NCI-H2029 treated with DMSO at 0.1 percent for 48 hours (cell line): ENCODE measurements around the gene SRPK2.
"Not testable (repeated sequence)": the region's sequence is repeated elsewhere in the genome, so short reads cannot be mapped to it uniquely, and the experiment has no call there.

Source experiments
- DNase-seq: peaks from one replicate; lab custom pipeline; 2025; lab: John Stamatoyannopoulos, UW

The SRPK2 gene

DNA sequence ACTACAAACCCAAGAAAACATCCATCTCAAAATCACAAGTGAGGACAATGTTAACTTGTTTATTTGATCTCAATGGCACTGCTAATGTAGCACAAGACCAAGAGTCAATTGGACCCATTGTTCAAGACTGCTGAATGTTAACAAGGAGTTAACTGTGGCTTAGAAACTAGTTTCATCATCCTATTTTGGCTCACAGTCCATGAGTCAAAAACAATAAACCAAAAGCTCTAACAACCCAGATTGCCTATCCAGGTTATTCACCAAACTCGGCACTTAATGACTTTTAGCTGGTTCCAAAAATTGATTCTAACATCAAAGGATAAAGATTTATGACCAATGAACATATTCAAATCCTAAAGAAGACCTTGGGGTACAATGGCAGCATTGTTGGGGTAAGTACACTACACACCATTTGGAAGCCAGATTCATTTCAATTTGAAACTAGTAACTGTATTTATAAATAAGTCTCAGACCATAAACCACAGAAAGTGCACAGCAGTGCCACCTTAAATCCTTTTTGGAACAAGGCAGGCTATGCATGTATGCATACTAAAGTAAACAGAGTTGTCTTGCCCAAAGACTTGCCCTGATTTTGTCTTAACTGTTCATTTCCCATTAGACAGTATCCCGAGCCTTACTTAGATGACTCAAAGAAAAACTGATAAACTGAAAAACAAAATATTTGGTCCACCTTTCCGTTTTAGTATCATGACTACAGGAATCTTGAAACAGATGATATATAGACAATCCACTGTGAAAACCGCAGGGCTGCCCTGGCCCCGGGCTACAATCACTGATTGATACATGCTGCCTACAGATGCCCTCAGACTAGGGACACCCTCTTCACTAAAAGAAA lies 84.5 kb downstream of the SRPK2 start:
- no peak for DNase-seq

DNA sequence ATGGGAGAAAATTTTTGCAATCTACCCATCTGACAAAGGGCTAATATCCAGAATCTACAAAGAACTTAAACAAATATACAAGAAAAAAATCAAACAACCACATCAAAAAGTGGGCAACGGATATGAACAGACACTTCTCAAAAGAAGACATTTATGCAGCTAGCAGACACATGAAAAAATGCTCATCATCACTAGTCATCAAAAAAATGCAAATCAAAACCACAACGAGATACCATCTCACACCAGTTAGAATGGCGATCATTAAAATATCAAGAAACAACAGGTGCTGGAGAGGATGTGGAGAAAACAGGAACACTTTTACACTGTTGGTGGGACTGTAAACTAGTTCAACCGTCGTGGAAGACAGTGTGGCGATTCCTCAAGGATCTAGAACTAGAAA lies 88.1 kb downstream of the SRPK2 start:
- not testable (repeated sequence) for DNase-seq

DNA sequence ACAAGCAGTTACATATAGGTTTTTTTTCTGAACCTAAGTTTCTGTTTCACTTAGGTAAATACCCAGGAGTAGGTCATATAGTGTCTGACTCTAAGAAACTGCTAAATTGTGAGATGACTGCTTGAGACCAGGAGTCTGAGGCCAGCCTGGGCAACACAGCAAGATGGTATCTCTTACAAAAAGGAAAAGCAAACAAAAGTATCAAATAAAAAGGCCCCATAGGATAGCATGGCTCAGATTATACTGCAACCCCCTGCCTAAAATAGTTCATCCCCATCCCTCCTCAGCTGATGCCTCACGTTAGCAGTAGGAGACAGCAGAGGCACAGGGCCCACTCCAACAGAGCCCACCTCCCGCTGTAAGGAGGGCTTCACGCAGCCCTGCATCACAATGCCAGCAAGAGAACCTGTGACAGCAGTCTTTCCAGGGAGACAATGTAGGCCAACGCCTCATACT lies 90.3 kb downstream of the SRPK2 start:
- no peak for DNase-seq

DNA sequence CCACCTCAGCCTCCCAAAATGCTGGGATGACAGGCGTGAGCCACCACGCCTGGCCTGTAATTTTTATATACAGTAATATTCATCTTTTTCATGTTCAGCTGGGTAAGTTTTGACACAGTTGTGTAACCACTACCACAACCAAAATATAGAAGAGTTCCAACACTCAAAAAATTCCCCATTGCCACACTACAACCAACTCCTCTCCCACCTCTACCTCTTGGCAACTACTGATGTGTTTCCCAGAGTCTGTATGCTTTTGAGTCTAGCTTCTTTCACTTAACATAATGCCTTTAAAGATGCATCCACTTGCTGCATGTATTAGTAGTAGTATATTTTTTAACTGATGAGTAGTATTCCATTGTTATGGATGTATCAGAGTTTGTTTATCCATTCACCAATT lies 90.7 kb downstream of the SRPK2 start:
- no peak for DNase-seq

DNA sequence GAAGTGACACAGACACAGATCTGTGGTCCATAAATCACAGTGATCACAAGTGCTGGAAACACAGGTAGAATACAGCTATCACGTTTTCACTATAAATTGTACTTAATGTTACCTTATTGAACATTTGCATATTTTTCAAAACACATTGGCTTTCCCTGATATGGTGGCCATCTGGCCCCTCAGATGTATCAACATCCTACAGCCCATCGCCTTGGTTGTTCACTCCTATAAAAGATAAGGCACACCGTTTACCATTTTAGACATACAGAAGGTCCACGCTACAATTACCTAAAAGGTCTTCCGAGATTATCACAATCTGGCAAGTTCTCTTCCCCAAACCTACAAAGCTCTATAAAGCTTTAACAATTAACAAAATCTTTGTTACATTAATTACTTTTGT lies 91.4 kb downstream of the SRPK2 start:
- no peak for DNase-seq

DNA sequence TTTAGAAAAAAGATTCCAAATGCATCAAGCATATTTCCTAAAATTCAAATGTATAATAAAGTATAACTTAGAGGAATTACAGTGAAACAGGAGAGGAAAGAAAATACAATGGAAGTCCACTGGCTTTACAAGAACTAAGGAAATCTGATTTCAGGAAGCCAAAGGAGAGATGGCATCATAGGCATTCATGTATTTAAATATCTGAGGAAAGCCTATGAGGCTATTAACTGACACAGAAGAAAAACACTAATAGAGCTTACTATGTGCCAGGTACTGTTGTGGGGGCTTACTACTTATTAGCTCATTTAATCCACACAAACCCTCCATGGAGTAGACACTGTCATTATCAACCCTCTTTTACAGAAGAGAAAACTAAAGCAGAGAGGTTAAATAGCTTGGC lies 92.2 kb downstream of the SRPK2 start:
- DNase-seq = no peak

DNA sequence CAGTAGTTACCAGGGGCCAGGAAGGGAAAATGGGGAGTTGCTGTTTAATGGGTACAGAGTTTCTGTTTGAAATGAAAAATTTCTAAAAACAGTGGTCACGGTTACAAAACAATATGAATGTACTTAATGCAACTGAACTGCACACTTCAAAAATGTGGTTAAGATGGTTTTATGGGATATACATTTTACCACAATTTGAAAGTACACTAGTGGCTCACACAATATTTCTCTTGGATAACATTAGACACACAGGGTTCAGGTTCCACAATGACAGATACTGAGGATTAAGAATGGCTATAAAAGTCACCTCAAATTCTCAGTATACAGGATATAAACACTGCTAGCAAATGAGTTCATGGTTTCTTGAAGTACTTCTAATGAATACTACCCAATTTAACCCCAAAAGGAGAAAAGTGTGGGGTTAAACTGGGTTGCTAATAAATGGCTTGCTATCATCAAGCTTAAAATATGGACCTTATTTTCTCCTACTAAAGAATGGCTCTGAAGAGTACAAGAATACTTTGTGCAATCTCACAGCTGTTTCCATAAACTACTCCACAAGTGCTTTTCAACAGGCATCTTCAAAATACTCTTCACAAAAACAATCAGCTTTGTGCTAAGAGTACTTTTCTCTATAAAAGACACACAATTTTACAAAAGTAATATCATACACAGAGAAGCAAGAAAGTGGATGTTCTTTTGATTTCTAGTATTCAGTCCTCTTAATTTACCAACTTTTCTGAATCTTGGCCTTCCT lies 92.9 kb downstream of the SRPK2 start:
- no peak for DNase-seq

DNA sequence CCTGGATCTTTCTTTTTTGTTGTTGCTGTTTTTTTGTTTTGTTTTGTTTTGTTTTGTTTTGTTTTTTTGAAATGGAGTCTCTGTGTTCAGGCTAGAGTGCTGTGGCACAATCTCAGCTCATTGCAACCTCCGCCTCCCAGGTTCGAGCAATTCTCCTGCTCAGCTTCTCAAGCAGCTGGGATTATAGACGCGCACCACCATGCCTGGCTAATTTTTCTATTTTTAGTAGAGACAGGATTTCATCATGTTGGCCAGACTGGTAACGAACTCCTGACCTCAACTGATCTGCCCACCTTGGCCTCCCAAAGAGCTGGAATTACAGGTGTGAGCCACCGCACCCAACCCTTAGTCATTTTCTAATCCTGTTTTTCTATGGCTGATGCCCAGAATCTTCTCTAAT lies 94.2 kb downstream of the SRPK2 start:
- not testable (repeated sequence) for DNase-seq

DNA sequence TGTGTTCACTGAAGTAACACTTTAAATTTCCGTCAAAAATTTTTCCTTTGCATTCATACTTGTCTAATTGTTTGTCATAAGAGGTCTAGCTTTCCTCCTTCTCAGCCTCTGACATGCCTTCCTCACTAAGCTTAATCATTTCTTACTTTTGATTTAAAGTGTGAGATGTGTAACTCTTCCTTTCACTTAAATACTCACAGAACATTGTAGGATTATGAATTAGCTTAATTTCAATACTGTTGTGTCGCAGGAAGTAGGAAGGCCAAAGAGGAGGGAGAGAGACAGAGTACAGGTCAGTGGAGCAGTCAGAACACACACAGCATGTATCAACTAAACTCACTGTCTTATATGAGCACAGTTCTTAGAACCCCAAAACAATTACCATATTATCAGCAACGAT lies 99.0 kb downstream of the SRPK2 start:
- no peak for DNase-seq

DNA sequence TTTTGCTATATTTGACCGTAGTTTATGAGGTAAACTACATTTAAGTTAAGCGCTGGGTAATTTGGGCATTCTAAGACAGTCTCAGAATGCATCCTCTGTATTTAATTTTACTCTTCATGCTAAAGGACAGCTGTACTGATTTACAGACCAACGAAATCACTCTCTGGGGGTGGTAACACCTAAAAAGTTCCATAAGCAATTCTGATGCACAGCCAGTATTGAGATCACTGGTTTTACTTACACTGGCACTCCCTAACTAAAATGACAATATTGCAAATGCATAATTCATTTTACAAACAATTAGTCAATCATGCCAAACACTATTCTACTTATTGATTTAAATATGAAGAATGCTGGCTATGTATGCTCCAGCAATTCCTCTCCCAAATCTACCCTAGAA lies 102.3 kb downstream of the SRPK2 start:
- no peak for DNase-seq

DNA sequence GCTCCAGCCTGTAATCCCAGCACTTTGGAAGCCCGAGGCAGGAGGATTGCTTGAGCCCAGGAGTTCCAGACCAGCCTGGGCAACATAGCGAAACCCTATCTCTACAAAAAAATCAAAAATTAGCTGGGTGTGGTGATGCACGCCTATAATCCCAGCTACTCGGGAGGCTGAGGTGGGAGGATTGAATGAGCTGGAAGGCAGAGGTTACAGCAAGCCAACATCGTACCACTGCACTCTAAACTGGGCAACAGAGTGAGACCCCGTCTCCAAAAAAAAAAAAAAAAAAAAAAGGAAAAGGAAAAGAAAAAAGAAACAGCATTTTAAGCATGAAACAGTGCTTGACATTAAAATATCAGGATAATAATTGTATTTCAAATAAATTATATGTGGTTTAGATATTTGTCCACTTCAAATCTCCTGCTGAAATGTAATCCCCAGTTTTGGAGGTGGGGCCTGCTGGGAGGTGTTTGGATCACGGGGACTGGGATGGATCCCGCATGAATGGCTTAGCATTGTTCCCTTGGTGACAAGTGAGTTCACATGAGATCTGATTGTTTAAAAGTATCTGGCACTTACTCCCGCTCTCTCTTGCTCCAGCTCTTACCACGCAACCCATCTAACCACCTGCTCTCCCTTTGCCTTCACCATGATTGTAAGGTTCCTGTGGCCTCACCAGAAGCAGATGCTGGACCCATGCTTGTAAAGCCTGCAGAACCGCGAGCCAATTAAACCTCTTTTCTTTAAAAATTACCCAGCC lies 103.4 kb downstream of the SRPK2 start:
- DNase-seq = no peak

DNA sequence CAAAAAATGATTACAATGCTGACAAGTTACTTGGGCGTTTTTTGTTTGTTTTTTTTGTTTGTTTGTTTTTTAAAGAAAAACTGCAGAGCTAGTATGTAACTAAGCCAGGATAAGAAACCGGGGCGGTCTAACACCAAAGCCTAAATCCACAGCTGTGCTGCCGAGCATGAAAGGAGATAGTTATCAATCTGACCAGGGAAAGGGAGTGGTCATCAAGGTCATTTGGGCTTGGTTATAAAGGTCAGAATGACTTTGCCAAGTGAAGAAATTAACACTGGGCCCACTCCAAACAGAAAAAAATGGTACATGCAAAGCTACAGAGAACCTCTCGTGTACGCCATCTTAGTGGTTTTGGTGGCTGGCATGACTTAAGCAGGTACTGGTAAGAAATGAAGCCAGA lies 104.7 kb downstream of the SRPK2 start:
- no peak for DNase-seq

DNA sequence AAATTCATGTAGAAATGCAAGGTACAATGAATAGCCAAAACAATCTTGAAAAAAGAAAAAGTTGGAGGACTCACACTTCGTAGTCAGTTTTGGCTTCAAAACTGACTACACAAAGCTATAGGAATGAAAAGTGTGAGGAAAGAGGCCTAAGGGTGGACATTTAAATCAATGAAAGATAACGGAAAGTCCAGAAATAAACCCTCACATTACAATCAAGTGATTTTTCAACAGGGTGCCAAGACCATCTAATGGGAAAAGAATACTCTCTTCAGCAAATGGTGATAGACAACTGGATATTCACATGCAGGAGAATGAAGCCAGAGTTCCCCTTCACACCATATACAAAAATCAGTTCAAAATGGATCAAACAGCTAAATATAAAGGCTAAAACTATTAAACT lies 106.8 kb downstream of the SRPK2 start:
- no peak for DNase-seq

DNA sequence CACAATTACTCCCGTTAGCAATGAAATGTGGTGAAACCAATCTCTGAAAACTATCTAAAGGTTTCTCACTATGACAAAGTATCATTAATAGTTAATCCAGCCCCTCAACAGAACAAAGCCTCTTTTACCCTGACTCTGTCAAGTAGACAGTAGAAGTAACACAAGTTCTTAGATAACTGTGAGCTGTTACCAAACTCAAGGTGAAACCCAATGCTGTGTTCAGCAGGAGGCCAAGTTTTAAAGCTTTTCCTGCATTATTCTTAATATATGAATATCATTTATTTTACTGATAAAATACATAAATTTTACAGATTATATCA lies 109.1 kb downstream of the SRPK2 start:
- no peak for DNase-seq

DNA sequence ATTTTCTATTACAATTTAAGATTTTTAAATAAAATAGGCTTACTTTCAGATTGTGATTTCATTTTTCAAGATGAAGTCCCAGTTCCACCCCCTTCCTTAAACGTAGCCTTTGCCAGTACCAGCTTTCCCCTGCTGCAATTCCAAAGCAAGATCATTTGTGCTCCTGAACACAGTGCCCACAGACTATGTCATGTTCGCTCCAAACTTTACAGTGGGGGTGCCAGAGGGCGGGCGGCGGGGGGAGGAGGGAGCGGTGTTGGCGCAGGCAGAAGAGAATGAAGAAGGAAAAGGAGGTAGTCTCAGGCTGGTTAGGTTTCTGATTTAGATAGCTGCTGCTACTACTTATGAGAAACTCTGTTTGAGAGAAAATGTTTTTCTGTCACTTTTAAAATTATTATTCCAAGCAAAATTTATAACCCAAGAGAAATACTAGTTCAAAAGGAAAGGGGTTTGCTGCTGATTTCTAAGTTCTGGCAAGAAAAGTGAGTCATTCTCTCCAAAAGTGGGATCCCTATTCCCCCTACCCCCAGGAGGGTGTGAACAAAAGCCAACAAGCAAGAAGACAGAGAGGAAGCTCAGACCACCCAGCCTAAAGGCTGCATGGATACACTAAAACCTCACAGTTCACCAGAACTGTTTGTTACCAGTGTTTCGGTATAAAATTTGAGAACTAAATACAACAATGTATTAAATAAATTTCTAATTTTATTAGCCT lies 109.6 kb downstream of the SRPK2 start:
- no peak for DNase-seq

DNA sequence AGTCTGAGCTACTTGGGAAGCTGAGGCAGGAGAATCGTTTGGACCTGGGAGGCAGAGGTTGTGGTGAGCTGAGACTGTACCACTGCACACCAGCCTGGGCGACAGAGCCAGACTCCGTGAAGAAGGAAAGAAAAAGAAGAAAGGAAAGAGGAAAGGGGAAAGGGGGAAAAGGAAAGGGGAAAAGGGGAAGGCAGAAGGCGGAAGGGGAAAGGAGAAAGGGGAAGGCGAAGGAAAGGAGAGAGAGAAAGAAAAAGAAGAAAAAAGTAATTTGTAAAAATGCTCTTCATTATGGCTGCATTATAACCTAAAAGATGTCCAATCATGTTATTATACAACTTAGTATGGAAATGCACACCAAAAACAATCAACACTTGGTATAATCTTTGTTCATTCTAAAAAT lies 110.2 kb downstream of the SRPK2 start:
- no peak for DNase-seq

DNA sequence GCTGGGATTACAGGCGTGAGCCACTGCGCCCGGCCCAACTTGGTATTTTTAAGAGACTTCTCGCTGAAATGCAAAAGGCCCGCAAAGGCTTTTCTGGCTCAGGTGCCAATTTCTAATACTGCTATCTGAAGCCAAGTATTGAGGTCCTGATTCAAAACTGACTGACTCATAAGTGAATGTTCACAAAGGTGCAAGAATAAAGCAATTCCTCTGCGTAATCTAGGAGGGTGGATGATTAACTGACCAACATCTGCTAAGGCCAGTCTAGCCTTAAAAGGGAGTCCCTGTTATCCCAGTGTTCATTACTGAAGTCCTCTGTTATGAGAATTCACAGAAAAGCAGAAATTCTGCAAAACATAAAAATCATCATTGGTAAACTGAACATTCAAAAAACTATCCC lies 111.4 kb downstream of the SRPK2 start:
- no peak for DNase-seq

DNA sequence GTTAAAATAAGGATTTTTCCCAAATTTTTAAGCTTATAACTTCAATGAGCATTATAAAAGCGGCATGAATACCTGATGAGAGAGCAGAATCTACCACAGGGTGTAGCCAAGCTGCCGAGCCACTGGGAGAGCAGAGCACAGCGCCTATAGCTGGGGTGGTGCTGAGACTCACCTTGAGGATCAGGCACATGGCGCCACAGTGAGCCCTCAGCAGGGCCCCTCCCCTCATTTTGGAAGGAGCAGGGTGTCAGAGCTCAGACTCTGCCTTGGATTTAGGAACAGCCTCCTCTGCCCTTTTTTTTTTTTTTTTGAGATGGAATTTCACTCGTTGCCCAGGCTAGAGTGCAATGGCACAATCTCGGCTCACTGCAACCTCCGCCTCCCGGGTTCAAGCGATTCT lies 118.6 kb downstream of the SRPK2 start:
- no peak for DNase-seq

DNA sequence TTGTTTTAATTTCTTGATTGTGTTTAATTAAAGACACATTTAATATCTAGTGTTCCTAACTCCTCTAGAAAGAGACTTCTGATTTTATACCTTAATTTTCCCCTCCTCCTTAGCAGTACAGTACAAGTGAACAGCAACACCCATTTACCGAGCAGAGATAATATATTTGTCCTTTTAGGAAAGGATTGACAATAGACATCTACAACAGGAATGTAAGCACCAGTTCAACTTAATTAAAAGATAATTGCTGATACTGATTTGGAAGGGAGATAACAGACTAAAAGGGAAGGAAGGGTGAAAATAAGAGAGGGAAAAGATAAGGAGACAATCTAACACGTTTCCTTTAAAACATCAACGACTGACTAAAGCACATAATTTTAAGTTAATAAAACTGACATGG lies 119.3 kb downstream of the SRPK2 start:
- no peak for DNase-seq

DNA sequence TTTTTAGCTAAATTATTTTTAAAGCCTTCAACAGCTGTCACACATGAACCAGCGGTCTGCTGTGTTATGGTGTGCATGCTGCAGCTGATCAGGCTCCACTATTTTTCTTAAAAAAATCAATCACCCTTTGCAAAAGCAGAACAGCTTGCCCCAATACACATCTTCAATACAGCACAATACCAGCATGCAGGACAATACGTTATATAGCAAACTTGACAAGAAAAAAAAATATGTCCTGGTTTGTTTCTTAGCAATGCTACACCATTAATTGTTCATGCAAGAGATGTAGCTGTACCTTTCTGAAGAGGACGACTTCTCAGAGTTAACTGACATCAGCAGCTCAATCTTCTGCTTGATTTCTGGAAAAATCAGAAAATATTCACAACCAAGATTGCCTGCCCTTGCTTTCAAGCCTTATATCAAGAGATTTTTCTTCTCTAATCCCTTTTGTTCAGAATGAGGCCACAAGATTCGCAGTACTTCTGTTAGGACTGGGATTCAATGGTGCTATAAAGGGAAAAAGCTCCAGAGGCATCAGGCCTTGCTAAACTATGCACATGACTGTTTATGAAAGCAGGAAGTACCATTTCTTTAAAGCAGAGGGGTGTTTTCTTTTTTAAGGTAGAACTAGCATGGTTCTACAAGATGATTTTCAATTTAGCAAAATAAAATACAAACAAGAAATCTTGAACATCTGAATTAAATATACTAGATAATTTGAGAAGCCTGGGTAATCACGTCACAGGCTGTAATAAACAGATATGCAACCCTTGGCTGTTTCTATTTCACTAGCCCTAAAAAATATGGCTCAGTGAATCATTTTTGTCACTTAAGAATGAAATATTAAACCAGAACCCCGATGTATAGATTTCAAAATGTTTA lies 120.0 kb downstream of the SRPK2 start:
- peak; percentile 67 for DNase-seq

DNA sequence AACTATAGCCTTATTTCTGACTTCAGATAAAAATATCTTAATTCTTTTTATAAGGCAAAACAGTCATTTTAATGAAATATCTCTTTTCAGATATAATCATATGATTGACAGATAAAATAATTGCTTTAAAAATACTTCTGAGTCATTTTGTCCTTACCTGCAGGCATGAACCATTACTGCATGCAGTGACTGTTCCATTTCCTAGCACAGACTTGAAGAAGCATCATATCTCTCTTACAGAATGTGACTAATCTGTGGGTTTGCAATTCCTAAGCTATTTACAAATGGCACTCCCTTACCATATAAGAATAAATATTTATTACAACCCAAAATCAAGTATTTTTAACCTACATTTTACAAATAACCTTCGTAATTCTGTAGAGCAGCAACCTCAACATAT lies 120.7 kb downstream of the SRPK2 start:
- DNase-seq = no peak
